Esophagus muscularis mucosa (tissue), 4 donors: ENCODE measurements around the gene GINS2.

ENCODE experiments used
- EP300 ChIP-seq: sonication (generic); formaldehyde crosslinking; IDR thresholded peaks from one replicate; pipeline ENCODE4 v1.6.1; 2017; ENCODE audit warnings: antibody characterized with exemption
- POLR2A ChIP-seq: fragments of 450-650 bp; IDR thresholded peaks from one replicate; pipeline ENCODE4 v1.6.1; 2017; ENCODE audit warnings: antibody characterized with exemption, moderate library complexity, mild to moderate bottlenecking, low read depth
- POLR2AphosphoS5 ChIP-seq, 2 donors: sonication (generic); formaldehyde crosslinking; IDR thresholded peaks; one replicate each; pipeline ENCODE4 v1.6.1; 2017; ENCODE audit warnings: antibody characterized with exemption in 2 of 2
- TF ChIP-seq, protein P1 (sequence below), 3 experiments: fragments of 200-600 bp in 2 of 3; fragments of 450-650 bp in 1 of 3; sonication (generic) in 2 of 3; IDR thresholded peaks; one replicate each; pipeline ENCODE4 v1.5.1; 2017 to 2019; ENCODE audit warnings: antibody characterized with exemption in 3 of 3, mild to moderate bottlenecking in 2 of 3, moderate library complexity in 1 of 3

DNA sequence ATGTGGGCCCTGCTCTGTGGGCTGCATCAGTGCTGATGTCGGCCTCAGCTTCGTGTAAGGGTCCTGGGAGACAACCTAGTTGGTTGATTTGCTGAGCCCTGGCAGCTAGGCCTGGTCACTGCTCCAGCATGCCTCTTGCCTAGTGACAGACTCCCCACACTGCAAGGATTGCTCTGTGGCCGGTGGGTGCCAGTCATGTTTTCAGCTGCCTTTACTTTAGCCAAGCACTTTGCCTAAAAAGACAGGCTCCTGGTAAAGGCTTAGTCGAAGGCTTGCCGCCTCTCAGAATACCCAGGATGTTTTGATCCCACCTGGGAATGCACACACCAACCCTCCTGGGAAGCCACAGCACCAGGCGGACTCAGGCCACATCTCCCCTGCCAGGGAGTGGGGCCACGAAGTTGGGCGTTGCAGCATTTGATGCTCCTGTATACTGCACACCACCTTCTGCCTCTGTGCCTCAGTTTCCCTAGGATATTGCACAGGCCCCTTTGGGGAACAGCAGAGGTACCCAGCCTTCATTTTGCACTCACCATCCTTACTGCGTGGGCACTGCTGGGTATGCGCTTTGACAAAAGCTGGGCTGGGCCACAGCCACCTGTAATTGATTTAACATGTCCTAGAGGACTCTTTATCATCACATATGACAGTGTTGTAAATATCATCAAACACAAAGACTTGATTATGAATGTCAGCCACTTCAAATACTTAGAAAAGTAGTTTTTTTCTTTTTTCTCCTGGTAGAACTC is 19.9 kb downstream of the GINS2 start:
- TF ChIP-seq, protein P1, sequence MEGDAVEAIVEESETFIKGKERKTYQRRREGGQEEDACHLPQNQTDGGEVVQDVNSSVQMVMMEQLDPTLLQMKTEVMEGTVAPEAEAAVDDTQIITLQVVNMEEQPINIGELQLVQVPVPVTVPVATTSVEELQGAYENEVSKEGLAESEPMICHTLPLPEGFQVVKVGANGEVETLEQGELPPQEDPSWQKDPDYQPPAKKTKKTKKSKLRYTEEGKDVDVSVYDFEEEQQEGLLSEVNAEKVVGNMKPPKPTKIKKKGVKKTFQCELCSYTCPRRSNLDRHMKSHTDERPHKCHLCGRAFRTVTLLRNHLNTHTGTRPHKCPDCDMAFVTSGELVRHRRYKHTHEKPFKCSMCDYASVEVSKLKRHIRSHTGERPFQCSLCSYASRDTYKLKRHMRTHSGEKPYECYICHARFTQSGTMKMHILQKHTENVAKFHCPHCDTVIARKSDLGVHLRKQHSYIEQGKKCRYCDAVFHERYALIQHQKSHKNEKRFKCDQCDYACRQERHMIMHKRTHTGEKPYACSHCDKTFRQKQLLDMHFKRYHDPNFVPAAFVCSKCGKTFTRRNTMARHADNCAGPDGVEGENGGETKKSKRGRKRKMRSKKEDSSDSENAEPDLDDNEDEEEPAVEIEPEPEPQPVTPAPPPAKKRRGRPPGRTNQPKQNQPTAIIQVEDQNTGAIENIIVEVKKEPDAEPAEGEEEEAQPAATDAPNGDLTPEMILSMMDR (IDR thresholded peaks at IDR 0.05) = no peak
- TF ChIP-seq POLR2A (no peak), POLR2AphosphoS5 (IDR thresholded peaks at IDR 0.05) (no peak), EP300 (no peak)
